ENCODE results near the gene KHDC3L.
"Not testable (repeated sequence)": the region's sequence is repeated elsewhere in the genome, so short reads cannot be mapped to it uniquely, and the experiment has no call there.

KHDC3L gene

DNA sequence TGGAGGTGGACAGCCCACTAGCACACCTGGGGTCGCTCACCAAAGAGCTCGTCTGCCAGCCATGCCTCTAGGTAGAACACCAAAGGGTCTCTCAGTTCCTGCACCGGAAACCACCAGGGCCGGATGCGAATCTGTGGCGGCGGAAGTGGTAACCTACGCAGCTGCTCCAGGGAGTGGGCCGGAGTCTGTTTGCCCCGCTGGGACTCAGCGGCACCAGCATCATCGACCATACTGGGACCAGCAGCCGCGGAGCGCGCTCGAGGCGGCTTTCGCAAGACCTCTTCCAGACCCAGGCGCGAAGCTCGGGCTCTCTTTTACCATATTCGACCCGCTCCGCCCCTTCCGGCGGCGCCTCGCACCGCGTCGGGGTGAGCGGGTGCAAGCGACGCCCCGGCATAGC lies 7.1 kb downstream of the KHDC3L start, which contains the start of gene OOEP:
TSS of gene OOEP (minus strand) at position 335 of the 400 bp plus-strand sequence. CDS start at position 230, 105 bp downstream.
- Histone ChIP-seq H3K4me1 (ENCODE audit: insufficient read depth, low read length) (peaks cover 8% of the 10 kb centered on the region), H3K27me3 (ENCODE audit: insufficient read depth, low read length) (no peaks in the 10 kb centered on the region), H3K36me3 (ENCODE audit: insufficient read depth, low read length) (no peaks in the 10 kb centered on the region), H3K9me3 (ENCODE audit: insufficient read depth, low read depth, low read length) (no peaks in the 10 kb centered on the region; the same call in 1 of the 2 replicates), H3K4me3 (ENCODE audit: low read length) (no peak within 1 kb of the TSS), H3K9ac (ENCODE audit: low read depth, low read length) (no peak within 1 kb of the TSS; the same call in 1 of the 2 replicates), H3K27ac (ENCODE audit: low read depth, low read length) (no peak within 1 kb of the TSS)
- 97% methylated on average over 36 of the region's 36 CpGs for WGBS

DNA sequence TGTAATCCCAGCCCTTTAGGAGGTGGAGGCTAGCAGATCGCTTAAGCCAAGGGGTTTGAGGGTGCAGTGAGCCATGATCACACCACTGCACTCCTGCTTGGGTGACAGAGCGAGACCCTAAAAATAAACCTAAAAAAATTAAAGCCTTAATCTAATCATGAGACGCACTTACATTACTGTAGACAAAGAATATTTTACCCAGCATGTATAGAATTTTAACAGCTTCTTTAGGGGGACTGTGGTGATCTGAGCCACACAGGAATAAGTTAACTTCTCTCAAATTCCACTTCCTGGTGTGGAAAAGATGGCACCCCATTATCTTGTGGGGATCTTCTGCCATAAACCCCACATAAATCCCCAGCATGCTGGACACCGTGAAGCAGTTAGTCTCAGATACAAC lies 9.5 kb downstream of the KHDC3L start:
- no peak overlapping the region for H3K27ac ChIP-seq (ENCODE audit: low read depth, low read length)
- H3K4me1 ChIP-seq (ENCODE audit: insufficient read depth, low read length) = peaks cover 8% of the 10 kb centered on the region
- H3K4me3 ChIP-seq (ENCODE audit: low read length) = no peak overlapping the region
- WGBS = 99% methylated on average over 4 of the region's 4 CpGs
- no peaks in the 10 kb centered on the region for H3K36me3 ChIP-seq (ENCODE audit: insufficient read depth, low read length)
- H3K9ac ChIP-seq (ENCODE audit: low read depth, low read length) = no peak overlapping the region
- H3K27me3 ChIP-seq (ENCODE audit: insufficient read depth, low read length) = no peaks in the 10 kb centered on the region
- H3K9me3 ChIP-seq (ENCODE audit: insufficient read depth, low read depth, low read length) = no peaks in the 10 kb centered on the region; the same call in 1 of the 2 replicates

DNA sequence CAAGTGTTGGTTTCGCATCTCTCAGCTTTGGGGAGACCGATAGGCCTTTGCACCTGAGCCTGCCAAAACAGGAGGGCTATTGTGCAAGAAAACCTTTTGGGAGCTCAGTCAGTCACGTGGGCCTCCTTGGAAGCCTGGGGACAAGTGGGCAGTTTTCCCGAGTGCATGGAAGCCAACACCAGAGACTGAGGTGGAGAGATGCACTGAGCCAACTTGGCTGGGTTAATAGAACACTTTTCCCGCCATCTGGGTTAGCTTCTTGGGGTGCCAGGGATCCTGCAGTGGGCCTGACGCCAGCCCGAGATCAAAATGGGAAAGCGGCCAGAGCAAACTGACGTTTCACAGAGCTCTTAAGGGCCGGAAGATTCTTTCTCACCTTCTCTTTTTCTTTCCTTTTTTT lies 10.1 kb downstream of the KHDC3L start:
- no peaks in the 10 kb centered on the region for H3K36me3 ChIP-seq (ENCODE audit: insufficient read depth, low read length)
- no peak overlapping the region for H3K27ac ChIP-seq (ENCODE audit: low read depth, low read length)
- H3K9ac ChIP-seq (ENCODE audit: low read depth, low read length) = no peak overlapping the region
- H3K9me3 ChIP-seq (ENCODE audit: insufficient read depth, low read depth, low read length) = no peaks in the 10 kb centered on the region; the same call in 1 of the 2 replicates
- peaks cover 8% of the 10 kb centered on the region for H3K4me1 ChIP-seq (ENCODE audit: insufficient read depth, low read length)
- no peaks in the 10 kb centered on the region for H3K27me3 ChIP-seq (ENCODE audit: insufficient read depth, low read length)
- WGBS = 92% methylated on average over 10 of the region's 10 CpGs
- H3K4me3 ChIP-seq (ENCODE audit: low read length) = no peak overlapping the region

DNA sequence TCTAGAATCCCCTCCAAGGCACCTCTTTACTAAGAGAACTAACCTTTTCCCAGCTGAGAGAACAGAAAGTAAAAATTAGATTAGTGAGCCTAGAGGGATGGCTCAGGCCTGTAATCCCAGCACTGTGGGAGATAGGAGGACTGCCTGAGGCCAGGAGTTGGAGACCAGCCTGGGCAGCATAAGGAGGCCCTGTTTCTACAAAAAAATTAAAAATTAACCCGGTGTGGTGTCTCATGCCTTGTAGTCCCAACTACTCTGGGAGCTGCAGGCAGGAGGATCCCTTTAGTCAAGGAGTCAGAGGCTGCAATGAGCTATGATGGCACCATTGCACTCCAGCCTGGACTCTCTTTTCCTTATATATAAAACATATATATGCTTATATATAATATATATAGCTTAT lies 12.8 kb downstream of the KHDC3L start:
- H3K9ac ChIP-seq (ENCODE audit: low read depth, low read length) = no peak overlapping the region
- H3K4me1 ChIP-seq (ENCODE audit: insufficient read depth, low read length) = no peaks in the 10 kb centered on the region
- H3K4me3 ChIP-seq (ENCODE audit: low read length) = no peak overlapping the region
- H3K27ac ChIP-seq (ENCODE audit: low read depth, low read length) = no peak overlapping the region
- WGBS = 93% methylated on average over 1 of the region's 1 CpG
- H3K36me3 ChIP-seq (ENCODE audit: insufficient read depth, low read length) = no peaks in the 10 kb centered on the region
- H3K27me3 ChIP-seq (ENCODE audit: insufficient read depth, low read length) = no peaks in the 10 kb centered on the region
- no peaks in the 10 kb centered on the region; the same call in 1 of the 2 replicates for H3K9me3 ChIP-seq (ENCODE audit: insufficient read depth, low read depth, low read length)

DNA sequence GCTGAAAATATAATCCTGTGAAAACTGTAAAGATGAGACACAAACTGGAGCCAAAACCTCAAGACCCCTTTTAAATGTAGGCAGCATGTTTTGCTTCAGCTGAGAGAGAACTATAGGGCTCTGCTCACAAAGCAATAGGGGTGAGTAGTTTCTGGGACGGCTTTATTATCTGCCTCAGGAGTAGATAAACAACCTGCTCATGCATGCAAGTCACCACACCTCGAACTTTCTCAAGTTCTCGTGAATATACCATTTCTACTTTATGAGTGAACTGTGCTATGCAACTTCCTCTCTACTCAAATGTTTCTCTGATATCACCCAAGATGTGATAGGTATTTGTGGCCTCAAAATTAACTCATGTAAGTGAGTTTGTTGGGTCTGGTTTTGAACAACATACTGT lies 14.8 kb downstream of the KHDC3L start:
- Histone ChIP-seq H3K4me1 (ENCODE audit: insufficient read depth, low read length) (no peaks in the 10 kb centered on the region), H3K27ac (ENCODE audit: low read depth, low read length) (no peak overlapping the region), H3K27me3 (ENCODE audit: insufficient read depth, low read length) (no peaks in the 10 kb centered on the region), H3K4me3 (ENCODE audit: low read length) (no peak overlapping the region), H3K36me3 (ENCODE audit: insufficient read depth, low read length) (no peaks in the 10 kb centered on the region), H3K9me3 (ENCODE audit: insufficient read depth, low read depth, low read length) (no peaks in the 10 kb centered on the region; the same call in 1 of the 2 replicates), H3K9ac (ENCODE audit: low read depth, low read length) (no peak overlapping the region)
- 85% methylated on average over 3 of the region's 3 CpGs for WGBS

DNA sequence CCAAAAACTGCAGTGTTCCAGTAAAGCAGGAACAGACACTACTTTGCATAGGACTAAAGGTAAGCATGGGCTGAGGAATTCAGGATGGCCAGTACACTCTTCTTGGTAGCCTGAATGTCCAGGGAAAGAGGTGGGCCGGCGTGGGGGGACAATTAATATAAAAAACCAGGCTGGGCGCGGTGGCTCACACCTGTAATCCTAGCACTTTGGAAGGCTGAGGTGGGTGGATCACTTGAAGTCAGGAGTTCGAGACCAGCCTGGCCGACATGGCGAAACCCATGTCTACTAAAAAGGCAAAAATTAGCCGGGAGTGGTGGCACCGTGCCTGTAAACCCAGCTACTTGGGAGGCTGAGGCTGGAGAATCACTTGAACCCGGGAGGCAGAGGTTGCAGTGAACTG lies 19.1 kb downstream of the KHDC3L start:
- H3K9me3 ChIP-seq (ENCODE audit: insufficient read depth, low read depth, low read length); H3K36me3 ChIP-seq (ENCODE audit: insufficient read depth, low read length); H3K4me1 ChIP-seq (ENCODE audit: insufficient read depth, low read length); H3K4me3 ChIP-seq (ENCODE audit: low read length); H3K27ac ChIP-seq (ENCODE audit: low read depth, low read length); H3K9ac ChIP-seq (ENCODE audit: low read depth, low read length); H3K27me3 ChIP-seq (ENCODE audit: insufficient read depth, low read length): not testable (repeated sequence)
- WGBS = 95% methylated on average over 10 of the region's 10 CpGs

DNA sequence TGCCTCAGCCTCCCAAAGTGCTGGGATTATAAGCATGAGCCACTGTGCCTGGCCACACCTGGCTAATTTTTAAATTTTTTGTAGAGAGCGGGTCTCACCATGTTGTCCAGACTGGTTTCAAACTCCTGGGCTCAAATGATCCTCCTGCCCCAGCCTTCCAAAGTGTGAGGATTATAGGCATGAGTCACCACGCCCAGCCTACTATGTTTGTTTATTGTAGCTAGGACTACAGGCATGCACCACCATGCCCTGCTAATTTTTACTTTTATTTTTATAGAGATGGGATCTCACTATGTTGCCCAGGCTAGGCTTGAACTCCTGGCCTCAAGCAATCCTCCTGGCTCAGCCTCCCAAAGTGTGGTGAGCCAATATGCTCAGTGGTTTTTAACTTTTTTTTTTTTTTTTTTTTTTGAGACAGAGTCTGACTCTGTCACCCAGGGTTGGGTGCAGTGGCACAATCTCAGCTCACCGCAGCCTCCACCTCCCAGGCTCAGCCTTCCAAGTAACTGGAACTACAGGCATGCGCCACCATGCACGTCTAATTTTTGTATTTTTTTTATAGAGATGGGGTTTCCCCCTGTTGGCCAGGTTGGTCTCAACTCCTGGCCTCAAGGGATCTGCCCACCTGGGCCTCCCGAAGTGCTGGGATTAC lies 20.1 kb downstream of the KHDC3L start:
- Histone ChIP-seq H3K27me3 (ENCODE audit: insufficient read depth, low read length) (no peaks in the 10 kb centered on the region), H3K36me3 (ENCODE audit: insufficient read depth, low read length) (no peaks in the 10 kb centered on the region), H3K9me3 (ENCODE audit: insufficient read depth, low read depth, low read length) (no peaks in the 10 kb centered on the region), H3K9ac (ENCODE audit: low read depth, low read length) (no peak overlapping the region), H3K4me3 (ENCODE audit: low read length) (no peak overlapping the region), H3K27ac (ENCODE audit: low read depth, low read length) (no peak overlapping the region), H3K4me1 (ENCODE audit: insufficient read depth, low read length) (no peaks in the 10 kb centered on the region)
- WGBS = 97% methylated on average over 6 of the region's 6 CpGs

DNA sequence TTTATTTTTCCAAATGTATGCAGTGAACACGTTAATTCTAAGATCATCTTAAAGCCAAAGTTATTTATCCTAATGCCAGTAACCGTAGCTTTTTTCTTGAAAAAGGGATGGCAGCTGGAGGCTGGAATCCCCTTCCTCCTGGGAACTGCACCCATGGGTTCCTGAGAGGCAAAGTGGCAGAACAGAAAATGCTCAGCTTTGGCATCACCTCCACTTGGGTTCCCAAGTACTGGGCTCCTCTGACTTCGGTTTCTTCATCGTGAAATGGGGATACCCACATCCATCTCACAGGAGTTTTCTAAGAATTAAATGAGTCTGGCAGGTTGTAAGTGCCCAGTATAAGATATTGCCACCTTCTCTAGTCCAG lies 26.0 kb downstream of the KHDC3L start:
- peak overlapping the region; percentile 69; the same call in 1 of the 2 replicates for H3K9ac ChIP-seq (ENCODE audit: low read depth, low read length)
- no peak overlapping the region for H3K27ac ChIP-seq (ENCODE audit: low read depth, low read length)

DNA sequence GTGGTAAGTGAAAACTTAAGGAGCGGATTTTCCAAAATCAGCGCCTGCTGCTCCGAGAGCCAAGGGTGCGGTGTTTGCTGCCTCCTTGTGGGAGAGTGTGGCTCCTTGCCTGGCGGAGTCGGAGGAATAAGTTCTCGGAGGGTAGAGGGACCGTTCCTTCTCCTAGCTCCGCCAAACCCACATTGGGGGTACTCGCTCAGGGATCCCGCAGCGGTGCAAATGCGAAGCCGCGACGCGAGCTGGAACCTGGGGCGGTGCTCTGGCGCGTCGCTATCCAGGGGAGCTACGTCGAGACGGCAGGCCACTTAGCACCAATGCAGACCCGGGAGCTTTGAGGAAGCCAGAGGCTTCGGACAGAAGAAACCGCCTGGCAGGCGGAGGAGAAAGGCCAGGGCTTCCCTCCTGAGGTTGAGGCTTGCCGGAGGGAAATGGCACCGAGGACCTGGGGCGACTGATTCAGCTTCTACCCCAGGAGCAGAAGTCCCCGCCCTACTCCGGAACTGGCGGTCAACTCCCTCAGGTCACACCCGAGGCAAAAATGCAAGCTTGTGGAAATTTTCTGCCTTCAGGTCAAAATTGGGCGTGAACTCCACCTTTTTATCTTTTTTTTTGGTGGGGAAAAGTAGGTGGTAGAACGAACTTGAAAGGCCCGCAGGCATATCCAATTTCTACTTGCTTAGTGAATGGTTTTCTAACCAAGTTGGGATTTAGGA lies 26.5 kb downstream of the KHDC3L start:
- WGBS = 2% methylated on average over 38 of the region's 38 CpGs
- peak overlapping the region; percentile 57 for H3K4me3 ChIP-seq (ENCODE audit: low read length)
- H3K27ac ChIP-seq (ENCODE audit: low read depth, low read length) = peak overlapping the region; percentile 48; the same call in 1 of the 2 replicates

More for the DNA sequence above, 26.0 kb downstream of the KHDC3L start:
- H3K27me3 ChIP-seq (ENCODE audit: insufficient read depth, low read length) = no peaks in the 10 kb centered on the region
- 43% methylated on average over 4 of the region's 4 CpGs for WGBS
- H3K36me3 ChIP-seq (ENCODE audit: insufficient read depth, low read length) = no peaks in the 10 kb centered on the region
- H3K4me3 ChIP-seq (ENCODE audit: low read length) = peak overlapping the region; percentile 57
- H3K9me3 ChIP-seq (ENCODE audit: insufficient read depth, low read depth, low read length) = no peaks in the 10 kb centered on the region
- peaks cover 14% of the 10 kb centered on the region for H3K4me1 ChIP-seq (ENCODE audit: insufficient read depth, low read length)

DNA sequence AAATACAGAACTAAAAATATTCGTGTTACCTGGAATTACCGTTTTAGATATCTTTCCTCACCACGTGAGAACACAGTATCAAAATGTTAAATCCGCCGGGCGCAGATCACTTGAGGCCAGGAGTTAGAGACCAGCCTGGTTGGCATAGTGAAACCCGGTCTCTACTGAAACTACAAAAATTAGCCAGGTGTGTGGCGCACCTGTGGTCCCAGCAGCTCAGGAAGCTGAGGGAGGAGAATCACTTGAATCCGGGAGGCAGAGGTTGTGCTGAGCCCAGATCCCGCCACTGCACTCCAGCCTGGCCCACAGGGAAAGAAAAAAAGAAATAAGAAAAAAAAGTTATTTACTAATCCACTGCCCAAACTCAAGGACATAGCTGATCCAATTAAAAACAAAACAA lies 27.4 kb downstream of the KHDC3L start:
- Histone ChIP-seq H3K36me3 (ENCODE audit: insufficient read depth, low read length) (no peaks in the 10 kb centered on the region), H3K9ac (ENCODE audit: low read depth, low read length) (no peak overlapping the region), H3K27ac (ENCODE audit: low read depth, low read length) (no peak overlapping the region), H3K4me3 (ENCODE audit: low read length) (no peak overlapping the region), H3K9me3 (ENCODE audit: insufficient read depth, low read depth, low read length) (no peaks in the 10 kb centered on the region), H3K27me3 (ENCODE audit: insufficient read depth, low read length) (no peaks in the 10 kb centered on the region), H3K4me1 (ENCODE audit: insufficient read depth, low read length) (peaks cover 14% of the 10 kb centered on the region)
- WGBS = 88% methylated on average over 10 of the region's 10 CpGs

More for the DNA sequence above, 26.5 kb downstream of the KHDC3L start:
- Histone ChIP-seq H3K27me3 (ENCODE audit: insufficient read depth, low read length) (no peaks in the 10 kb centered on the region), H3K36me3 (ENCODE audit: insufficient read depth, low read length) (no peaks in the 10 kb centered on the region), H3K4me1 (ENCODE audit: insufficient read depth, low read length) (peaks cover 14% of the 10 kb centered on the region), H3K9me3 (ENCODE audit: insufficient read depth, low read depth, low read length) (no peaks in the 10 kb centered on the region), H3K9ac (ENCODE audit: low read depth, low read length) (peak overlapping the region; percentile 69)

DNA sequence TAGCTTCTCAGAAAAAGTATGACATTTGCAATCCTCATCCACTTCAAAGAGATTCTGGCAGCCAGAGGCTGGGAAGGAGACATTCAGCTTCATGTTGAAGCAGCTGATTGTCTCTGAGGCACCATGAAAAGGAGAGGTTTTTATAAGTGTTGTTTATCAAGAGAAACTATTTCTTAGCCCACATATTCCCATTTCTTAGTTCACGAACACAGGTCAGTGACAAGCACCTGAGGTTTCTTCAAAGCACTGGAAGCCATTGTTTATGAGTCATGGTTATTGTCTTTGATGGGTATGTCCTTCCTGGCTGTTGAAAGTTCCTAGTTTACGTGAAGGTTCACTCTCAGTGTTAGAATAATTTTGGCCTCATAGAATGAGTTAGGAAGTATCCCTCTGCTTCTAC lies 29.2 kb downstream of the KHDC3L start:
- no peaks in the 10 kb centered on the region for H3K36me3 ChIP-seq (ENCODE audit: insufficient read depth, low read length)
- H3K4me1 ChIP-seq (ENCODE audit: insufficient read depth, low read length) = peaks cover 14% of the 10 kb centered on the region
- no peaks in the 10 kb centered on the region for H3K9me3 ChIP-seq (ENCODE audit: insufficient read depth, low read depth, low read length)
- 94% methylated on average over 2 of the region's 2 CpGs for WGBS
- H3K27me3 ChIP-seq (ENCODE audit: insufficient read depth, low read length) = no peaks in the 10 kb centered on the region
- no peak overlapping the region for H3K9ac ChIP-seq (ENCODE audit: low read depth, low read length)
- H3K4me3 ChIP-seq (ENCODE audit: low read length) = no peak overlapping the region
- no peak overlapping the region for H3K27ac ChIP-seq (ENCODE audit: low read depth, low read length)
